RKO (cell line): ENCODE results near the gene ZMAT2.
"Not testable (repeated sequence)": the region's sequence is repeated elsewhere in the genome, so short reads cannot be mapped to it uniquely, and the experiment has no call there.

Experiments
- DNase-seq: peaks from one replicate; pipeline ENCODE4 v3.0.0-alpha.2; 2016; ENCODE audit warnings: low spot score

The ZMAT2 gene

GRCh38 chr5:140700177-140701144 lies at the start of gene ZMAT2:
ZMAT2 (plus strand) TSS chr5:140700447; CDS start chr5:140700461, 14 bp downstream.
- peak; percentile 99 for DNase-seq

GRCh38 chr5:140658870-140659269 lies 41.4 kb upstream of the ZMAT2 start:
- DNase-seq: no peak

- DNase-seq: not testable (repeated sequence)
Observed at GRCh38 chr5:140660371-140660770, 39.9 kb upstream of the ZMAT2 start.

- no peak for DNase-seq
Observed at GRCh38 chr5:140664030-140664358, 36.3 kb upstream of the ZMAT2 start.

- DNase-seq: peak; percentile 95
Observed at GRCh38 chr5:140664359-140665119, 35.7 kb upstream of the ZMAT2 start, which contains the start of gene WDR55. WDR55 (plus strand) TSS chr5:140664904; CDS start chr5:140664913, 9 bp downstream.

GRCh38 chr5:140671035-140671434 lies 29.2 kb upstream of the ZMAT2 start:
- not testable (repeated sequence) for DNase-seq

- DNase-seq: no peak
Observed at GRCh38 chr5:140671472-140672125, 28.6 kb upstream of the ZMAT2 start.

GRCh38 chr5:140672455-140673186 lies 27.6 kb upstream of the ZMAT2 start:
- DNase-seq: no peak

GRCh38 chr5:140673187-140673976 lies 26.9 kb upstream of the ZMAT2 start, which contains the start of gene DND1:
DND1 (minus strand) TSS chr5:140673576; CDS start chr5:140673542, 34 bp downstream.
- DNase-seq: no peak

GRCh38 chr5:140674211-140674610 lies 26.0 kb upstream of the ZMAT2 start:
- no peak for DNase-seq

GRCh38 chr5:140674629-140675028 lies 25.6 kb upstream of the ZMAT2 start:
- DNase-seq: no peak

GRCh38 chr5:140677947-140678346 lies 22.3 kb upstream of the ZMAT2 start:
- DNase-seq: no peak

GRCh38 chr5:140678993-140679392 lies 21.3 kb upstream of the ZMAT2 start:
- DNase-seq: no peak

- peak; percentile 60 for DNase-seq
Observed at GRCh38 chr5:140690376-140690932, 9.8 kb upstream of the ZMAT2 start.

- DNase-seq: peak; percentile 97
Observed at GRCh38 chr5:140690941-140691924, 9.0 kb upstream of the ZMAT2 start, which contains the start of the genes HARS1 and HARS2. HARS1 (minus strand) TSS chr5:140691370; CDS start chr5:140691304, 66 bp downstream. HARS2 (plus strand) TSS chr5:140691455; CDS start chr5:140691649, 194 bp downstream.

- no peak for DNase-seq
Observed at GRCh38 chr5:140694276-140694675, 6.0 kb upstream of the ZMAT2 start.

- no peak for DNase-seq
Observed at GRCh38 chr5:140696891-140697492, 3.3 kb upstream of the ZMAT2 start.

- no peak for DNase-seq
Observed at GRCh38 chr5:140707812-140708211, 7.6 kb downstream of the ZMAT2 start.
